Activated CD8-positive, alpha-beta T cell treated with anti-CD3 and anti-CD28 coated beads for 36 hours (primary cell): Measurements from ENCODE around the gene INS. TPM values are rescaled to one million over a fixed set of nuclear protein-coding genes. Genes with fewer than 3 reads are reported as not detected.
"Not testable (repeated sequence)": the region's sequence is repeated elsewhere in the genome, so short reads cannot be mapped to it uniquely, and the experiment has no call there.

Source experiments
- ATAC-seq: fragments of 200-7000 bp; cut with Tn5 transposase; one replicate; pipeline ENCODE4 v1.10.0; 2021; ENCODE audit warnings: mild to moderate bottlenecking, moderate library complexity
- CTCF ChIA-PET: fragments of 350-600 bp; sonication (Branson Sonifier 250); formaldehyde crosslinking; loops from one replicate; lab custom pipeline; 2021; ENCODE audit warnings: antibody characterized with exemption; lab: Charles Lee
- POLR2A ChIA-PET: fragments of 350-600 bp; sonication (Branson Sonifier 250); formaldehyde crosslinking; loops from one replicate; lab custom pipeline; 2021; ENCODE audit warnings: antibody characterized with exemption; lab: Charles Lee
- DNase-seq: peaks from one replicate; pipeline ENCODE4 v3.0.0-alpha.2; 2020
- H3K27ac Mint-ChIP-seq: one replicate; pipeline ENCODE4 v1.8.0; 2021; ENCODE audit warnings: mild to moderate bottlenecking, mixed read lengths
- H3K27me3 Mint-ChIP-seq: one replicate; pipeline ENCODE4 v1.8.0; 2021; ENCODE audit warnings: mixed read lengths
- H3K36me3 Mint-ChIP-seq: one replicate; pipeline ENCODE4 v1.8.0; 2021; ENCODE audit warnings: low read depth, mixed read lengths
- H3K4me1 Mint-ChIP-seq: one replicate; pipeline ENCODE4 v1.8.0; 2021; ENCODE audit warnings: low read depth, mixed read lengths
- H3K4me3 Mint-ChIP-seq: one replicate; pipeline ENCODE4 v1.8.0; 2021; ENCODE audit warnings: mild to moderate bottlenecking, moderate library complexity, mixed read lengths
- H3K9me3 Mint-ChIP-seq: one replicate; pipeline ENCODE4 v1.8.0; 2021; ENCODE audit warnings: mixed read lengths
- CTCF ChIP-seq: fragments of 200-600 bp; IDR thresholded peaks from one replicate; pipeline ENCODE4 v1.8.0; 2022; ENCODE audit warnings: antibody characterized with exemption, mild to moderate bottlenecking
- intact Hi-C: fragments of 100-400 bp; cut with micrococcal nuclease; formaldehyde crosslinking; loops from one replicate; pipeline ENCODE4 v1.10.0; 2022
- total RNA-seq, 2 experiments: library from RNA; stranded (reverse); gene quantifications; one replicate each; pipeline ENCODE4 v1.2.3, GENCODE V29; 2021

The INS gene
- total RNA-seq, 2 experiments from 2014 or later = not detected

GRCh38 chr11:2126520-2127085, 34.4 kb downstream of the INS start:
- Mint-ChIP-seq H3K9me3 (no peaks in the 10 kb centered on the region), H3K27me3 (peaks cover 12% of the 10 kb centered on the region), H3K4me3 (no peak overlapping the region), H3K36me3 (no peaks in the 10 kb centered on the region), H3K4me1 (no peaks in the 10 kb centered on the region), H3K27ac (no peak overlapping the region)
- ChIA-PET CTCF (no interaction called here), POLR2A (no interaction called here)
- no peak for ATAC-seq
- TF ChIP-seq CTCF = no peak
- DNase-seq = no peak
- intact Hi-C loops = no loop called here

- H3K27ac Mint-ChIP-seq, H3K9me3 Mint-ChIP-seq, DNase-seq, ATAC-seq, intact Hi-C loops, H3K4me1 Mint-ChIP-seq, H3K36me3 Mint-ChIP-seq, H3K4me3 Mint-ChIP-seq: not testable (repeated sequence)
- ChIA-PET POLR2A (interaction anchor here (0.8 kb wide), 1 partner anchor 47 kb away, joined by 3 read pairs; no protein-coding TSS in a partner anchor), CTCF (interaction anchor here (0.7 to 3.0 kb wide), 5 partner anchors 16 to 430 kb away, joined by 3 to 14 read pairs (median 4); no protein-coding TSS in a partner anchor)
- peaks cover 11% of the 10 kb centered on the region for H3K27me3 Mint-ChIP-seq
These were observed 36.1 kb downstream of the INS start for GRCh38 chr11:2124736-2125484.

GRCh38 chr11:2123628-2123960, 37.4 kb downstream of the INS start:
- POLR2A ChIA-PET = no interaction called here
- ATAC-seq = no peak
- CTCF ChIA-PET = interaction anchor here (1.0 to 3.0 kb wide), 3 partner anchors 28 to 429 kb away, joined by 3 to 14 read pairs (median 3); no protein-coding TSS in a partner anchor

GRCh38 chr11:2122907-2123627, 37.9 kb downstream of the INS start:
- H3K27ac Mint-ChIP-seq = no peak overlapping the region
- no peaks in the 10 kb centered on the region for H3K4me1 Mint-ChIP-seq
- DNase-seq = no peak
- ChIA-PET CTCF (interaction anchor here (1.2 to 3.0 kb wide), 2 partner anchors 28 to 30 kb away, joined by 3 to 14 read pairs; no protein-coding TSS in a partner anchor), POLR2A (no interaction called here)
- no peaks in the 10 kb centered on the region for H3K36me3 Mint-ChIP-seq
- no peak for TF ChIP-seq CTCF
- H3K9me3 Mint-ChIP-seq = no peaks in the 10 kb centered on the region
- intact Hi-C loops = no loop called here
- H3K4me3 Mint-ChIP-seq = no peak overlapping the region
- peaks cover 17% of the 10 kb centered on the region for H3K27me3 Mint-ChIP-seq
- ATAC-seq = no peak

More at GRCh38 chr11:2123628-2123960, 37.4 kb downstream of the INS start:
- Mint-ChIP-seq H3K9me3 (no peaks in the 10 kb centered on the region), H3K4me3 (no peak overlapping the region), H3K36me3 (no peaks in the 10 kb centered on the region), H3K4me1 (no peaks in the 10 kb centered on the region), H3K27me3 (peaks cover 14% of the 10 kb centered on the region), H3K27ac (no peak overlapping the region)
- TF ChIP-seq CTCF = no peak
- DNase-seq = no peak
- intact Hi-C loops = no loop called here

GRCh38 chr11:2122222-2122906, 38.6 kb downstream of the INS start:
- no peak for TF ChIP-seq CTCF
- Mint-ChIP-seq H3K4me1 (no peaks in the 10 kb centered on the region), H3K27me3 (peaks cover 15% of the 10 kb centered on the region), H3K9me3 (no peaks in the 10 kb centered on the region), H3K36me3 (no peaks in the 10 kb centered on the region), H3K4me3 (no peak overlapping the region), H3K27ac (no peak overlapping the region)
- intact Hi-C loops = no loop called here
- DNase-seq (no peak), ATAC-seq (no peak)
- ChIA-PET CTCF (interaction anchor here (1.2 to 3.0 kb wide), 2 partner anchors 29 to 31 kb away, joined by 3 to 14 read pairs; no protein-coding TSS in a partner anchor), POLR2A (no interaction called here)
